AG09309 (cell line): ENCODE measurements around the gene MYO6.

ENCODE experiments used
- DNase-seq: peaks from one replicate; pipeline ENCODE4 v3.0.0-alpha.2; 2010; ENCODE audit warnings: low read depth
- H3K4me3 ChIP-seq: 2 replicates; pipeline ENCODE4 v1.5.1; 2011; ENCODE audit warnings: mild to moderate bottlenecking, low read depth, low read length, moderate library complexity; ENCODE audit not compliant: control insufficient read depth
- TF ChIP-seq, protein P1 (sequence below): IDR thresholded peaks from 2 replicates; pipeline ENCODE4 v1.5.1; 2011; ENCODE audit warnings: mild to moderate bottlenecking, low read depth, low read length, inconsistent platforms; ENCODE audit not compliant: insufficient read depth, control insufficient read depth; ENCODE audit errors: missing control alignments

The MYO6 gene

DNA sequence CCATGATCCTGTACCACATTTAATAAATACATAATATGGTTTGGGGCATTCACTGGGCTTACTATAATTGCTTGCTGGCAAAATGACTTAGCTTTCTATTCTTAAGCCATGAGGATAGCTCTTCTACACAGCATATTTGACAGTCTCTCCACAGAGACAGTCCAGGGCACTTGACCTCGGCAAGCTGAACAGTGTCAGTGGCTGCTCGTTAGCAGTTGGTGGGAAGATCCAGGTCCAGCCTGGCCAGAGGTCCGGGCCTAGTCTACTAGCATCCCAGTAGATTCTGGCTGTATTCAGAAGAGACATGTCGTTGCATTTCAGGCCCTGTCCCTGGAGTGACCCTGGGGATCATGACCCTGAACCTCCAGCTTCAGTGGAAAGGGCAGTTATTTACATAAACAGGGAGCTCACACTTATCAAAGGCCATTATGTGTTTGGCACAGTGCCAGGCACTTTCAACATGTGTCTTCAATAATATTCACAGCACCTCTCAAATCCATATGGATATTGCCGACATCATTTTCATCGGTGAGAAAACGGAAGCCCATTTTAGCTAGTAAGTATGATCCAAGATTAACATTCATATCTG lies 184.4 kb downstream of the MYO6 start:
- TF ChIP-seq, protein P1, sequence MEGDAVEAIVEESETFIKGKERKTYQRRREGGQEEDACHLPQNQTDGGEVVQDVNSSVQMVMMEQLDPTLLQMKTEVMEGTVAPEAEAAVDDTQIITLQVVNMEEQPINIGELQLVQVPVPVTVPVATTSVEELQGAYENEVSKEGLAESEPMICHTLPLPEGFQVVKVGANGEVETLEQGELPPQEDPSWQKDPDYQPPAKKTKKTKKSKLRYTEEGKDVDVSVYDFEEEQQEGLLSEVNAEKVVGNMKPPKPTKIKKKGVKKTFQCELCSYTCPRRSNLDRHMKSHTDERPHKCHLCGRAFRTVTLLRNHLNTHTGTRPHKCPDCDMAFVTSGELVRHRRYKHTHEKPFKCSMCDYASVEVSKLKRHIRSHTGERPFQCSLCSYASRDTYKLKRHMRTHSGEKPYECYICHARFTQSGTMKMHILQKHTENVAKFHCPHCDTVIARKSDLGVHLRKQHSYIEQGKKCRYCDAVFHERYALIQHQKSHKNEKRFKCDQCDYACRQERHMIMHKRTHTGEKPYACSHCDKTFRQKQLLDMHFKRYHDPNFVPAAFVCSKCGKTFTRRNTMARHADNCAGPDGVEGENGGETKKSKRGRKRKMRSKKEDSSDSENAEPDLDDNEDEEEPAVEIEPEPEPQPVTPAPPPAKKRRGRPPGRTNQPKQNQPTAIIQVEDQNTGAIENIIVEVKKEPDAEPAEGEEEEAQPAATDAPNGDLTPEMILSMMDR: no peak
- no peak for DNase-seq

DNA sequence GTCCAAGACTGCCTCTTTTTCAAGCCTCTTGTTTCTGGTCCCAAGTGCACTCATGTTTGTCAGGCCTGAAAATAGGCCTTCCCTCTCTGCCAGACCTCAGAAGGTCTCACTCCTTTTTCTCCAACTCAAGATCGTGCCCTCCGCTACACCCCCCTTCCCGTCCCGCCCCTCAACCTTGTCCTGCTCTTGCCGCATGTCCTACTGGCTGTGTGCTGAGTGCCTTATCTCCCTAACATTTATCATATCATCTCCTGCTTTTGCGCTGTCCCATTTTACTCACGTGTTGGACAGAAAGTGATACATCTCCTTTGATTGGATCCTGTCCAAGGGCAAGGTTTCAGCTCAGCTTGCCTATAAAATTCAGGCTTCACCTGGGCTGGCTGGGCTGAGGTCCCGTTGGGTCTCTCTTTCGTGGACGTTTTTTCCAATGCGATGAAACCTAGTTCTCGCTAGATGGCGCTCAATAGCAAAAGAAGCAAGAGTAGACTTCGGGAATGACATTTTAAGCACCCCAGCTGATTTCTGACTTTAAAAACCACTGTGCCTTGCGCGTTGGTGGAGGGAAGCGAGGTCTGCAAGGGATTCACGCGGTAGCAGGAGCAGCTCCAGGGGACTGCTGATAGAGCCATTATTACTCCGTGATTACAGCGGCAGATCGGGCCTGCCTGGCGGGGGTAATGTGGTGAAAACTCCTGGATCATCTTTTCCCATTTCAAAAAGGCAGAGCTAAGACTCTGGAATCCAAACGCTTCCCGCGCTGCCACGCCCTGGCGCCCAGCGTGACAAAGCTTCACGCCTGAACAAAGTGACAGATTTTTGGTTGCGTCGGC lies 185.8 kb downstream of the MYO6 start:
- peak; percentile 47 for DNase-seq
- TF ChIP-seq, protein P1: peak; percentile 75
- H3K4me3 ChIP-seq: peak overlapping the region; percentile 44

More for the DNA sequence above, 184.4 kb downstream of the MYO6 start:
- no peak overlapping the region for H3K4me3 ChIP-seq

DNA sequence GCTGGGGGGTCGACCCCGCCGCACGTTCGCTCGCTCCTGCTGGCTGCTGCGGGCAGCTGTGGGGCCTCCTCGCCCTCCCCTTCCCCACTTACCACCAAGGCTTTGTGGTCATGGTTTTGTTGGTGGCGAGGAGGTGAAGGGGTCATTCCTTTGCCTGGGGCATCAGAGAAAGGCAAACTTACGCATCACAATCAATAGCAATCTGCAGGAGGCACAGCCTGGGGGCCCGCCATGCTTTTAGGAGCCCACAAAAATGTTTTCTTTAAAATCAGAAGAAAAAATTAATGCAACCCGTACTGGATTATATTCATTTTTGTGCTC lies 186.4 kb downstream of the MYO6 start:
- DNase-seq: no peak
- TF ChIP-seq, protein P1: no peak
- peak overlapping the region; percentile 44 for H3K4me3 ChIP-seq

DNA sequence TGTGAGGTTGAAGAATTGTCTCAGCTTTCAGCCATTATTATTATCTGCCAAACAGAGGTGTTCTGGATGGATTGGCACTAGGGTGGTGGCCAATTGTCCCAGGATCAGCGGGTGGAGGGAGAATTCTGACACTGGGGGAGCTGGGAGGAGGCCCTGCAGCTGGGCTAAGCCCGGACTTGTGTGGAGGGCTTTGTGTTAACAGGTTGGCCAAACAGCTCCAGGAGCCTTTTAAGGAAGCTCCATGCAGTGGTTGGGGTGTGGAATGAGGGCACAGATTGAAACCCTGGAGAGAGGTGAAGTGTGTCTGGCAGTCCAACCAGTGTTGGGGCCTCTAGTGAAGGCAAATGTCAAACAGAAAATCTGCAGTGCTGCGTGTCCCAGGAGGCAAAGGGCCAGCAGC lies 187.6 kb downstream of the MYO6 start:
- no peak overlapping the region for H3K4me3 ChIP-seq
- TF ChIP-seq, protein P1: no peak
- DNase-seq: no peak

DNA sequence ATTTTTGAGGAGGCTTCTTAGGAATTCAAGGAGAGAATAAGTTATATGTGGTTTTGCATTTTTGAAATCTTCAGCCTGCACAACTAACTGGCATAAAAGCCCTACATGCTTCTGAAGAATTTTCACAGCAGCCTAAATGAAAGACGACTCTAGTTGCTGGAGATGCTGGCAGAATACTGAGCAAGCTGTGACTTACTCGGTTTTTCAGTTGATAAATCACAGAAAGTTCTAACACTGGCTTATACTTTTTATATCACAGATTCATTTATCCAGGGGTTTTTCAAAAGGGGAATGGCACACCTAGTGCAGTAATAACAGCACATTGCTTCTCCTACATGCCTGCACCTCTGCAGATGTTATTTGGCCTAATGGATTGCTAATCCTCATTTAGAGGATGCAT lies 188.8 kb downstream of the MYO6 start:
- TF ChIP-seq, protein P1: no peak
- DNase-seq: no peak
- no peak overlapping the region for H3K4me3 ChIP-seq

DNA sequence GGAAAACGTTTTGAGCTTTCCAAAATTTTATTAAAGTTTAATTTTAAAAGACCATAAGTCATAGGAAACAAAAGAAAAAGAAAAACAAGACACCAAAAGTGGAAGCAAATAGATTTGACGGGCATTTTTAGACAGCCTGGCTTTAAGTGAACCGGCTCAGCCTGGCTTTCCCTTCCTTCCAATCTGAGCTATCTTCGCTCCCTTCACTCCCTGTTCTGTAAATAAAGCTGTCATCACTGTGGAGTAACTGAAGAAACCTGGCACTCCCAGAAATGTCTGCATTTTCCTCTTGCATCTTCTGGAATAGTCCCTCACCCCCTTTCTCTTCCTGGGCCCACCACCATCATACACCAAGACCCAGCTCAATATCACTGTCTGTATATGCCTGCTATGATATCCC lies 191.5 kb downstream of the MYO6 start:
- DNase-seq: no peak
- TF ChIP-seq, protein P1: no peak
- H3K4me3 ChIP-seq: no peak overlapping the region
